Measurements from ENCODE around the gene HIVEP1.
"Not testable (repeated sequence)": the region's sequence is repeated elsewhere in the genome, so short reads cannot be mapped to it uniquely, and the experiment has no call there.

The HIVEP1 gene

DNA sequence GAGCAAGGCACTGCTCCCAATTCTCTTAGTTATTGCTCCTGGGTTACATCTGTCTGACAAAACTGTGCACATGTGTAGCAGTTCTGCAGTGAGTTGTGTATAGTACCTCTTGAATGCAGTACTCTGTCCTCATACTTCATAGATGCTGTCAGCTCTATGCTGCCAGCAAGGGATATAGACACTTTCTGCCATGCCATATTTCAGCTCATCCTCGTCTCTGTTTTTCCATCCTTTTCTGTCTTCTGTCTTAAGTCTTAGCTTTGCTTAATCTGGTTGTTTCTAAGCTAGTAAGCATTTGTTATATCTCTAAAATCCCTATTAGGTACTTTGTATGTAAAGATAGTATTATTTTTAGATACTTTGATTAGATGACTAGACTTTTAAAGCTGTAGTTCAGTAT, 76.4 kb downstream of the HIVEP1 start:
- DNase-seq (ENCODE audit: low spot score): no peak

DNA sequence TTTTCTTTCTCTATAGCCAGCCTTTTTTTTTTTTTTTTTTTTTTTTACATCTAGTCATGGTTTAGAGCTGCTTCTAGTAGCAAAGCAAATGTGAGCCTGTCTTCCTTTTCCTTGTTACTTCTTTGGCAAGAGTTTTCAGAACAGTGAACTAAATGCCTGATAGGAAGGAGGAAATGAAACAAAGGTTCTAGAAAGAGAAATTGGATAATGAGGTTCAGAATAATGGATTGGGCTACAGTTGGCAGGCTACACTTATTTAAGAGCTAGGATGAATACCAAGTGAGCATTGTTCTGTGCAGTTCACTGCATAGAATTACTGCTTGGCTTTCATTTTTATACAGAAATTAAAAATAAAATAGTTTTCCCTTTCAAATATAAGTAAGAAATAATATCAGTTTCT, 78.6 kb downstream of the HIVEP1 start:
- no peak for DNase-seq (ENCODE audit: low spot score)

- no peak for DNase-seq (ENCODE audit: low spot score)
These were observed 80.7 kb downstream of the HIVEP1 start for GRCh38 chr6:12092762-12093161.

- no peak for DNase-seq (ENCODE audit: low spot score)
These were observed 82.6 kb downstream of the HIVEP1 start for GRCh38 chr6:12094689-12095088.

DNA sequence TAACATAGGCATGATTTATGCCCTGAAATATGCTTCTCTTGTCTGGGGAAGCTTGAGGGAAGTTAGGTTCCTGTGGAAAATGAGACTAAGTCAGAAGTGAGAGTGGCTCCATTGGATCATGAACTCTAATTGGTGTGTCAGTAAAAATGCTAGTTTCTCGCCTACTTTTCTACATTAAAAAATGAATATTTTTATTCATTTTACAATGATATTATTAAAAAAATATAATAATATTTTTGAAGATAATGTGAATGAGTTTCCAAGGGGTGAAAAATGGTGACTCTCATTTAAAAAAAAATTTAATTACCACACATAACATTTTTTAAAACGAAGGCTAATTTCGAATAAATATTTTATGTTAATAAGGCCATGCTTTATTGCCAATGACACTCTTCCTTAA, 84.2 kb downstream of the HIVEP1 start:
- DNase-seq (ENCODE audit: low spot score): no peak

DNA sequence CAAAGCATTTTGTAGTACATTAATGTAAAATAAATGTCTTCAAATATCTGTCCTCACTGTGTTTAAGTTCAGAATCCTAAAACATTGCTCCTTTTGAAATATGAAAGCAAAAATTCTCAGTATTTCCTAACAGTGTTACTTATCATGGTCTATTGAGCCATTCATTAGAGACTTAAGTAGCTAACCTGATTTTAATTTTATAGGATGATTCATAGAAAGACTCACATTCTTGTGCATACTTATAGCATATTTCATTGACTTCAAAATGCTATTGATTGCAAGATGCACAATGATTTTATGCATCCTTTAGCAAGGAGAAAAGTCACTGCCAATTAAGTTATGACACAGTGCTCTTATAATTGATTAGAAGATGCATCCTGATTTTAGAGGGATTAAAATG, 85.7 kb downstream of the HIVEP1 start:
- no peak for DNase-seq (ENCODE audit: low spot score)

GRCh38 chr6:12099623-12100338, 87.7 kb downstream of the HIVEP1 start:
- DNase-seq (ENCODE audit: low spot score): no peak

- DNase-seq (ENCODE audit: low spot score): no peak
These were observed 88.9 kb downstream of the HIVEP1 start for GRCh38 chr6:12101048-12101447.

GRCh38 chr6:12101653-12102312, 89.7 kb downstream of the HIVEP1 start:
- DNase-seq (ENCODE audit: low spot score): no peak

DNA sequence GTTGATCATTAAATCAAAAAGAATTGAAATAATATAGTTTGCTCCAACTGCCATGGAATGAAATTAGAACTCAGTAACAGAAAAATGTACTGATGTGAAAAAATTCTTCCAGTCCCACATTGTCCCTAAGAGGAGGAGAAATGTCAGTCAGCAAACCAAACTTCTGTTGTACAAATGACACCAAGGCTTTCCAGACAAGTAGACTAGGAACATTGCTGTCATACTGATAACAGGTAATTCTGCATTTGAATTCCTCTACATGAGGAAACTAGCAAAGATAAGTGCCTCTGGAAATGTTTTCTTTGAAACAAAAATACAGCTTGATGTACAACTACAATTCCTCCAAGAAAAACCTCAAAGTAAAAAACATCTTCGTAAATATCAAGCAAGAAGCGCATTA, 90.2 kb downstream of the HIVEP1 start:
- DNase-seq (ENCODE audit: low spot score): no peak

- DNase-seq (ENCODE audit: low spot score): no peak
These were observed 91.0 kb downstream of the HIVEP1 start for GRCh38 chr6:12103158-12103557.

DNA sequence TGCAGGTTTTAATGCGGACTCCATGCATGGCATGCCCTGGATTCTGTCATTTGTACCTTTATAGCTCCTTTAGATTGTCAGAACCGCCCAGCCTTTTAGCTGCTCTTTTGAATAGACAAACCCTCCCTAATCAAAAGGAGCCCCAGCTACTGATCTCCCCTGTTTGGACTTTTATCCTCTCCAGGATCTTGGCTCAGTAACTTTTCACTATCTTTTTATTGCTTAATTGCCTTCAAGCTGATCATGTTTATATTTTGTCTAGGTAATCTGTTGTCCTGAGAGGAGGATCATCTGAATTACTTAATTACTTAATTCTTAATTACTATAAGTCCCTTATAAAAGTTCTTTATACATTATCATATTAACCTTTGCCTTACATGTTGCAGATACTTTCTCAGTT, 93.2 kb downstream of the HIVEP1 start:
- no peak for DNase-seq (ENCODE audit: low spot score)

GRCh38 chr6:12108376-12108775, 96.3 kb downstream of the HIVEP1 start:
- not testable (repeated sequence) for DNase-seq (ENCODE audit: low spot score)

DNA sequence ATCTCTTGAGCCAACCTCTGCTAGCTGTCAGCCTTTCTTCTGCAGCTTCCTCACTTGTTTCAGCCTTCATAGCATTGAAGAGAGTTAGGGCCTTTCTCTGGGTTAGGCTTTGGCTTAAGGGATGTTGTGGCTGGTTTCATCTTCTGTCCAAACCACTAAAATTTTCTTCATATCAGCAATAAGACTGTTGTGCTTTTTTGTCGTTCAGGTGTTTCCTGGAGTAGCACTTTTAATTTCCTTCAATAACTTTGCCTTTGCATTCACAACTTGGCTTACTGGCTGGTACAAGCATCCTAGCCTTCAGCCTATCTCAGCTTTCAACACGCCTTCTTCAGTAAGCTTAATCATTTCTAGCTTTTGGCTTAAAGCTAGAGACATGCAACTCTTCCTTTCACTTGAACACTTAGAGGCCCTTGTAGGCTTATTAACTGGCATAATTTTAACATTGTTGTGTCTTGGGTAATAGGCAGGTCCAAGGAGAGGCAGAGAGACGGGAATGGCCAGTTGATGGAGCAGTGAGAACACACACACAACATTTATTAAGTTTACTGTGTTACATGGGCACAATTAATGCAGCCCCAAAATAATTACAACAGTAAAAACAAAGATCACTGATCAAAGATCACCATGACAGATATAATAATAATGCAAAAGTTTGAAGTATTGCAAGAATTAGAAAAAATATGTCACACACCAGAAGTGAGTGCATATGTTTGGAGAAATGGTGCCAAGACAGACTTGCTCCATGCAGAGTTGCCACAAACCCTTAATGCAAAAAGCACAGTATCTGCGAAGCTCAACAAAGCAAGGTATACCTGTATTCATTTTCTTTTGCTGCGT, 98.6 kb downstream of the HIVEP1 start:
- DNase-seq (ENCODE audit: low spot score): no peak

- DNase-seq (ENCODE audit: low spot score): no peak
These were observed 99.2 kb downstream of the HIVEP1 start for GRCh38 chr6:12111363-12111670.

GRCh38 chr6:12112540-12113189, 100.6 kb downstream of the HIVEP1 start:
- no peak for DNase-seq (ENCODE audit: low spot score)

DNA sequence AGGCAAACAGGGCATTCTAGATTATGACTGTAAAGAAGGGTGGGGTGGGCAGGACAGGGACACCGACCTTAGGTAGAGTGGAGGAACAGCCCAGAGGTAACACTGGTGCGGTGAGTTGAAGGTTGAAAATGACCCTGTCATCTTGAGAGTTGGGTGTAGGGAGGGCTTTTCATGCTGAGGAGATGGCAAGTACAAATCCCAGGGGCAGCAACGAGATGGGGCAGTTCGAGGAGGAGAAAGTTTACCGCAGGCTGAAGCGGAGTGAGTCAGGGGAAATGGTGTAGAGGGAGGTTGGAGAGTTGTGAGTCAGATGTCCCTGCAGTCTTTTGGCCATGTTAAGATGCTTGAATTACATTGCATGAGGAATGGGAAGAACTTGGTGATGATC, 101.1 kb downstream of the HIVEP1 start:
- no peak for DNase-seq (ENCODE audit: low spot score)

DNA sequence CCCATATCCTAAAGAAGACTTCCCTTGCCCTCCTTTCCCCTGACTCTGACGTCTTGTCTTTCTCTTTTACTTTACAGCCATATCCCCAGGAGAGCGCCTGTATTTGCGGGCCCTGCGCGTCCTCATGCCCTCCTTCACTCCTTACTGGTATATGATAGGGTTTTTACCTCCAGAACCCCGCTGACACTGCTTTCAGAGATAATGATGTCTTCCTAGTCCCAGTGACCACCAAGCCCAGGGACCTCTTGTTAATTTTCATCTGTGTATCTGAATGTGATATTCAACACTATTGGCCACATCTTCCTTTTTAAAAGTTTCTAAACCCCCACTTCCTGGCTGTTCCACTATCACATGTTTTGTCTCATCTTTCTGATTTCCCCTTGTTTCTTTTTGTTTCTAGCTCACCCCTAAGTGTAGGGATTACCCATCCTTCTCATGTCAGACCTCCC, 102.0 kb downstream of the HIVEP1 start:
- no peak for DNase-seq (ENCODE audit: low spot score)

DNA sequence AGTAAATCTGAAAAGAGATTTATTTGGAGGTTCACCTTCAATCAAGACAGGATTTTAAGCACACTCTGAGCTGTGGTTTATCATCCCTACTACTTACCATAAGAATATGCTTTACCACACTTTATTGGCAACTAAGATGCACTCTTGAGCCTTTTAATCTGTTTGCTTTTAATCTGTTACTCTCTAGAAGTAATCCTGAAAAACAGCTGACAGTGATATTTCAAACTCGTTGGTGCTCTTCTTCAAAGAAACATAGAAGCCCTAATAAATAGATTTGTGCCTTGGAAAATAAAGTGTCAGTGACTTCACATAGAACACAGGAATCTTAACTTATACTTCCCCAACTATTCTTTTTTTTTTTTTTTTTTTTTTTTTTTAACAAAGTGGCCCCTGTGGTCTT, 102.9 kb downstream of the HIVEP1 start:
- no peak for DNase-seq (ENCODE audit: low spot score)

- DNase-seq (ENCODE audit: low spot score): no peak
These were observed 103.4 kb downstream of the HIVEP1 start for GRCh38 chr6:12115492-12115891.

DNA sequence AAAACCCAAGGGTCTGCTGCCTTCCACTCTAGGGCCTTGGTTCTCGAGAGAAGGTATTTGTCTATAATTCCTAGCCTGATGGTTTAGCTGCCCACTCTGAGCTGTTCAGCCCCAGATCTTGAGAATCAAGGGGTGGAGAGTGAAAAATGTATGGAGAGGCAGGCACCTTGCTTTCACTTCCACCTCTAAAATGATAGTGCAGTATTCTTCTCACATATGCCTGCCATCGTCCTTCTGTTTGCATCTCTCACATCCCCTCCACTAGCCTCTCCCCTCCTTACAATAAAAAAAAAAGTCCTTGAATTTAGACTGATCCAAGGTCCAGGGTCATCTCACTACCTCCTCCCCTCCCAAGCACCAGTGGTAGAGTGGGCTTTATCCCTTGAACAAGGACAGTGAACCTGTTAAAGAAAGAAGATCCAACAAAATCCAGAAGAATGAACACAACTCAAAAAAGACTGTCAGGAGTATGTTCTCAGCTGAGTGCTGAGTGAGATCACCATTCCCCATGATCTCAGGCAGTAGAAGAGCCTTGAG, 104.2 kb downstream of the HIVEP1 start:
- no peak for DNase-seq (ENCODE audit: low spot score)

- DNase-seq (ENCODE audit: low spot score): no peak
These were observed 104.9 kb downstream of the HIVEP1 start for GRCh38 chr6:12116978-12117377.
